Fibroblast of the aortic adventitia (primary cell): ENCODE measurements around the gene CFAP69. TPM values are rescaled to one million over a fixed set of nuclear protein-coding genes. Genes with fewer than 3 reads are reported as not detected.
"Not testable (repeated sequence)": the region's sequence is repeated elsewhere in the genome, so short reads cannot be mapped to it uniquely, and the experiment has no call there.

Source experiments
- DNase-seq: peaks from one replicate; pipeline ENCODE4 v3.0.0-alpha.2; 2010; ENCODE audit warnings: low read depth
- H3K4me3 ChIP-seq: 2 replicates; pipeline ENCODE4 v1.5.1; 2011; ENCODE audit warnings: low read depth, mild to moderate bottlenecking, control low read depth, low read length, moderate library complexity
- total RNA-seq: library from RNA; depleted of rRNA; stranded (reverse); fragments of >200 nt; gene quantifications from 2 replicates; pipeline ENCODE4 v1.2.3, GENCODE V29; 2012; ENCODE audit warnings: low replicate concordance
- TF ChIP-seq, protein P1 (sequence below): IDR thresholded peaks from 2 replicates; pipeline ENCODE4 v1.5.1; 2011; ENCODE audit warnings: mild to moderate bottlenecking, low read length, control low read depth, inconsistent platforms; ENCODE audit not compliant: insufficient read depth

Gene CFAP69
- total RNA-seq, 1 donor: 3.2 TPM

DNA sequence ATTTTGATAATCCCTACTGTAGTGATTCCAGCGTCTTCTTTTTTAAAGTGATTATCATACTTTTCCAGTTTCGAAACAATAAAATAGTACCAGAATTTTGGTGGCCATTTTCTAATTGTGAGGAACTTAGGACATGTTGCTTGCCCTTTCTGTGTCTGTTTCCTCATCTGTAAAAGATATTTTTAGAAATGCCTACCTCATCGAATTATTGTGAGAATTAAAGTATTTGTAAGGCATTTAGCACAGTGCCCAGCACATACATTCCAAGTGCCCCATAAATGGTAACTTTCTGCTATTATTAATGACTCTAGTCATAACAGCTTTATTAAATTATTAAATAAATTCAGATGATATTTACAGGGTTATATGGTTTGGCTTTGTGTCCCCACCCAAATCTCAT is 3.7 kb downstream of the CFAP69 start:
- H3K4me3 ChIP-seq: no peak overlapping the region
- TF ChIP-seq, protein P1, sequence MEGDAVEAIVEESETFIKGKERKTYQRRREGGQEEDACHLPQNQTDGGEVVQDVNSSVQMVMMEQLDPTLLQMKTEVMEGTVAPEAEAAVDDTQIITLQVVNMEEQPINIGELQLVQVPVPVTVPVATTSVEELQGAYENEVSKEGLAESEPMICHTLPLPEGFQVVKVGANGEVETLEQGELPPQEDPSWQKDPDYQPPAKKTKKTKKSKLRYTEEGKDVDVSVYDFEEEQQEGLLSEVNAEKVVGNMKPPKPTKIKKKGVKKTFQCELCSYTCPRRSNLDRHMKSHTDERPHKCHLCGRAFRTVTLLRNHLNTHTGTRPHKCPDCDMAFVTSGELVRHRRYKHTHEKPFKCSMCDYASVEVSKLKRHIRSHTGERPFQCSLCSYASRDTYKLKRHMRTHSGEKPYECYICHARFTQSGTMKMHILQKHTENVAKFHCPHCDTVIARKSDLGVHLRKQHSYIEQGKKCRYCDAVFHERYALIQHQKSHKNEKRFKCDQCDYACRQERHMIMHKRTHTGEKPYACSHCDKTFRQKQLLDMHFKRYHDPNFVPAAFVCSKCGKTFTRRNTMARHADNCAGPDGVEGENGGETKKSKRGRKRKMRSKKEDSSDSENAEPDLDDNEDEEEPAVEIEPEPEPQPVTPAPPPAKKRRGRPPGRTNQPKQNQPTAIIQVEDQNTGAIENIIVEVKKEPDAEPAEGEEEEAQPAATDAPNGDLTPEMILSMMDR: no peak
- no peak for DNase-seq

DNA sequence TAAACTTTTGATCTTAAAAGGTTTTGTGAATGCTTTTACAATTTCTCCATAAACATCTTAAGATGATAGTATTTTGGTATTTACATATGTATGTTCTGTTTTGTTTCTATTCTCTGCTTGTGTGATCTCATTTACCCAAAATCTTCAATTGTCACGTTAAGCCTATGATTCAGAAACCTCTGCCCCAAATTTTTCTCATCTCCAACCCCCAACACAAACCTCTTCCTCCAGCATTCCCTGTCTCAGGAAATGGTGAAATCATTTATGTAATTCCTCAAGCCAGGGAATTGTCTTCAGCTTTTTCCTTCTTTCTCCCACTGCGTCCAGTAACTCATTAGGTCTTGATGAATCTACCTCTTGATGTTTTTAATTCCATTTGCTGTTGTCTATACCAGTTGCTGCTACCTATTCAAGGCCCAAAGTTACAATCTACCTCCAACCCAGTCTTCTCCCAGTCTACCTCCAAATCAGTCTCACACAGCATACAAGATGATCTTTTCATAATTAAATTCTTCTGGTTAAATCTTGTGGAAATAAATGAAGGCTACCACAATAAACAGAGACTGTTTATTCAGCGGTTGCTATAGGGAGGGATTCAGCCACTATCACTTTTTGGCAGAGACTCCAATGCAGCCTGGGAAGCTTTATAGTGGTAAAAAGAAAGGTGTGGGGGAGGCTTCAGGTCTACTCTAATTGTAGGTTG is 5.8 kb downstream of the CFAP69 start:
- H3K4me3 ChIP-seq: no peak overlapping the region
- peak; percentile 85 for DNase-seq
- TF ChIP-seq, protein P1: no peak

DNA sequence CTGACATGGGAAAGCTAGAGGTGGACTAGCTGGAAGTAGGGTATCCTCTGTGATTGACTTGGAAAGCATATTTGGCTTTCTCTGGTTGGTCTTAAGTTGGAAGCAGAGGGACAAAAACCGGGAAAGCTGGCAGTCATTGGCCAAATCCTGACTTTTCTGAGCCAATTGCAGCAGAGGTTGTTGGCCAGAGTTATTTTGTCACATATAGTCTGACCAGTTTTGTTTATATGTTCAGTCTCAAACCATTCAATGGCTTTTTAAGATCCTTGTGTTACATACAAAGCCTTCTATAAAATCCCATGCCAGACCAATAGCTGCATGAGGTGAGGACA is 6.3 kb downstream of the CFAP69 start:
- TF ChIP-seq, protein P1: no peak
- peak; percentile 35 for DNase-seq
- H3K4me3 ChIP-seq: no peak overlapping the region

DNA sequence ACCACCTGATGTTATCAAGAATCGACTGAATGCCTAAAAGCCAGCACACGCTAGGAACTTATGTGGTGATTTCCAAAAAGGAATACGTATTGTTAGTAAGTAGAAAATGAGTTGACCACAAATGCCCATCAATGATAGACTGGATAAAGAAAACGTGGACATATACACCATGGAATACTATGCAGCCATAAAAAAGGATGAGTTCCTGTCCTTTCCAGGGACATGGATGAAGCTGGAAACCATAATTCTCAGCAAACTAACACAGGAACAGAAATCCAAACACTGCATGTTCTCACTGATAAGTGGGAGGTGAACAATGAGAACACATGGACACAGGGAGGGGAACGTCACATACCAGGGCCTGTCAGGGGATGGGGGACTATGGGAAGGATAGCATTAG is 11.0 kb downstream of the CFAP69 start:
- DNase-seq, H3K4me3 ChIP-seq: not testable (repeated sequence)

DNA sequence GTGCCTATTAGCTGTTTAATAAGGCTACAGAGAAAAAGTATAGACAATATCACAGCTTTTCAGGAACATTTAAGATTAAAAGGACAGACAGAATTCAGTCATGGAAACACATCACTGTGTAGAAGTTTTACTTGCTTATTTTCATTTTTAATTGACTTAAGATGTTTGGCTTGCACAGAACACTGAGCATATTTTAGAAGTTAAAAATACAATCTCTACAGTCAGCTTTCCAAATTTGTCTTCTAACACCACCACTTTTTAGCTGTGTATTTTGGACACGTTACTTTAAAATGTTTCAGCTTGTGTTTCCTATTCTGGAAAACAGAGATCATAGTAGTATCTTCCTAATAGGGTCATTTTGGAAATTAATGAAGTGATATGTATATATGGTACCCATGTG is 11.8 kb downstream of the CFAP69 start:
- TF ChIP-seq, protein P1: no peak
- peak; percentile 12 for DNase-seq
- H3K4me3 ChIP-seq: no peak overlapping the region

DNA sequence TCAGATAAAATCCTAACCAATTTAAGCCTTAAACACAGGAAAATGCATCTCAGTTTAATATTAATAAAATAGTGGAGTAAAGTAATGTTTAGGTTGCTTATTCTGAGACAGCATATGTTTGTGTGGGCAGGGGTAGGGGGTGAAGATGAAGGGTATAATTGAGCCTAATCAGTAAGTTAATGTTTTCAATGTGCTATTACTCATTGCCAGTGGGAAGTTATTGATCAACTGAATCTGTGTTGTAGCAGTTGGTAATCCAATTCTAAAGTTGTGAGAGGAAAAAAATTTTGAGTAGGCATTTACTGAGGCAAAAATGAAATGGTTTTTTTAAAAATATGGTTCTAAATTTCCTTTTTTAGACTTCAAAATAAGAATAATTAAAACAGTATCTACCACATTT is 16.5 kb downstream of the CFAP69 start:
- H3K4me3 ChIP-seq: no peak overlapping the region
- no peak for DNase-seq
- TF ChIP-seq, protein P1: no peak

DNA sequence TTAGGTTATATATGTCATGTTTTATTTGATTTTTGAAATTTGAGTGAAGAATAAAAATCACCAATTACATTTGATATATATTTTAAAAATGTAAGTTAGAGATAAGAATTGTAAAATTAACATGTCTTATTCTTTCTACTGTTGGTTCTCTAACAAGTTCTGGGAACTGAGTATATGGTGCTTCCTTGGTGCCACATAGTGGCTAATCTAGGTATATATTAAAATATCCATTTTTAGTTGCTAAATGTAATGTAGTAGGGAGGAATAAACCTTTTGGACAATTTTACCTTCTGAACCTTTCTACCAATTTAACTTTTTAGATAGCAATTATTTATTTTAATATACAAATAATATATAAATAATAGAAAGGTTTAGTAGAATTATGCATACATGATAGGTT is 17.5 kb downstream of the CFAP69 start:
- DNase-seq: peak; percentile 74
- TF ChIP-seq, protein P1: peak; percentile 54
- H3K4me3 ChIP-seq: no peak overlapping the region
